Measurements from ENCODE around the gene SMYD3.
"Not testable (repeated sequence)": the region's sequence is repeated elsewhere in the genome, so short reads cannot be mapped to it uniquely, and the experiment has no call there.

The SMYD3 gene

DNA sequence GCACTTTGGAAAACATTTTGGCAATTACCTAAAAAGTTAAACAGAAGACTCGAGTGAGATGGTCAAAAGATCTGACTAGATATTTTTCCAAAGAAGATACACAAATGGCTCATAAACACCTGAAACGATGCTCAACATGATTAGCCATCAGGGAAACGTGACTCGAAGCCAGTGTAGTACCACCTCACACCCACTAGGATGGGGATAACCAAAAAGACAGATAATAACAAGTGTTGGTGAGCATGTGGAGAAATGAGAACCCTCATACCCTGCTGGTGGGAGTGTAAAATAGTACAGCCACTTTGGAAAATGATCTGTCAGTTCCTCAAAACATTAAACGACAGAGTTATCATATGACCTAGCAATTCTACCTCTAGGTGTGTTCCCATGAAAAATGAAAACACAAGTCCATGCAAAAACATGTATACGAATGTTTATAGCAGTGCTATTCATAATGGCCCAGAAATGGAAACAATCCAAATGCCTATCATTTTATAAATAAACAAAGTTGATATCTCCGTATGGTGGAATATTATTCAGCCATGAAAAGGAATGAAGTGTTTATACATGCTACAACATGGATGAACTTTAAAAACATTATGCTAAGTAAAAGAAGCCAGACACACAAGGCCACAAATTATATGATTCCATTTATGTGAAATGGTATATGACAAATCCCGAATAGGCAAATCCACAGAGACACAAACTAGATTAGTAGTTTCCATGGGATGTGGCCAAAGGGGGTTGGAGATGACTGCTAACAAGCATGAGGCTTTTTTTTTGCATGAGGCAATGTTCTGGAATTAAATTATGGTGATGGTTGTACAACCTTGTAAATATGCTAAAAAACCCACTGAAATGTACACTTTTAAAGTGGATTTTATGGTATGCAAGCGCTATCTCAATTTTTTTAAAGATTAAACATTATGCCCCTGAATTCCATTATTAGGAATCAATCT, 727.0 kb downstream of the SMYD3 start:
- TF ChIP-seq, protein P1, sequence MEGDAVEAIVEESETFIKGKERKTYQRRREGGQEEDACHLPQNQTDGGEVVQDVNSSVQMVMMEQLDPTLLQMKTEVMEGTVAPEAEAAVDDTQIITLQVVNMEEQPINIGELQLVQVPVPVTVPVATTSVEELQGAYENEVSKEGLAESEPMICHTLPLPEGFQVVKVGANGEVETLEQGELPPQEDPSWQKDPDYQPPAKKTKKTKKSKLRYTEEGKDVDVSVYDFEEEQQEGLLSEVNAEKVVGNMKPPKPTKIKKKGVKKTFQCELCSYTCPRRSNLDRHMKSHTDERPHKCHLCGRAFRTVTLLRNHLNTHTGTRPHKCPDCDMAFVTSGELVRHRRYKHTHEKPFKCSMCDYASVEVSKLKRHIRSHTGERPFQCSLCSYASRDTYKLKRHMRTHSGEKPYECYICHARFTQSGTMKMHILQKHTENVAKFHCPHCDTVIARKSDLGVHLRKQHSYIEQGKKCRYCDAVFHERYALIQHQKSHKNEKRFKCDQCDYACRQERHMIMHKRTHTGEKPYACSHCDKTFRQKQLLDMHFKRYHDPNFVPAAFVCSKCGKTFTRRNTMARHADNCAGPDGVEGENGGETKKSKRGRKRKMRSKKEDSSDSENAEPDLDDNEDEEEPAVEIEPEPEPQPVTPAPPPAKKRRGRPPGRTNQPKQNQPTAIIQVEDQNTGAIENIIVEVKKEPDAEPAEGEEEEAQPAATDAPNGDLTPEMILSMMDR (IDR thresholded peaks at IDR 0.05; ENCODE audit: insufficient read depth, missing control alignments) = no peak
- DNase-seq (ENCODE audit: insufficient read length, low spot score) (no peak), FAIRE-seq (peak; percentile 85)

DNA sequence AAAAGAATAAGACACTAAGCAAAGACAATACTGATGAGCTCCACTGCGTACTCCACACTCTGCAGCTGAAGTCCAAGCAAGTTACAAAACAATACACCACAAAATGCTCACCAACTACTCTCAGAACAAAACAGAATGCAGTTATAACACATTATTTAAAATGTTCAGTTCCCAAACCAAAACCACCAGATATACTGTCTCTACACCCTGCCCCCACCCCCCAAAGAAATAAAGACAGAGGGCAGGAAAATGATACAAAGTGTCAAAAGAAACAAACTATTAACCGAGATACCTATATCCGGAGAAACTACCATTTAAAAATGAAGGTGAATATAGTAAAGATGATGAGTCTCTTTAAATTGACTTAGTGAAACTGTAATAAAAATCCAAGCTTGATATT, 729.3 kb downstream of the SMYD3 start:
- DNase-seq (ENCODE audit: insufficient read length, low spot score) (no peak), FAIRE-seq (peak; percentile 71)
- TF ChIP-seq, protein P1 (IDR thresholded peaks at IDR 0.05; ENCODE audit: insufficient read depth, missing control alignments) = no peak

DNA sequence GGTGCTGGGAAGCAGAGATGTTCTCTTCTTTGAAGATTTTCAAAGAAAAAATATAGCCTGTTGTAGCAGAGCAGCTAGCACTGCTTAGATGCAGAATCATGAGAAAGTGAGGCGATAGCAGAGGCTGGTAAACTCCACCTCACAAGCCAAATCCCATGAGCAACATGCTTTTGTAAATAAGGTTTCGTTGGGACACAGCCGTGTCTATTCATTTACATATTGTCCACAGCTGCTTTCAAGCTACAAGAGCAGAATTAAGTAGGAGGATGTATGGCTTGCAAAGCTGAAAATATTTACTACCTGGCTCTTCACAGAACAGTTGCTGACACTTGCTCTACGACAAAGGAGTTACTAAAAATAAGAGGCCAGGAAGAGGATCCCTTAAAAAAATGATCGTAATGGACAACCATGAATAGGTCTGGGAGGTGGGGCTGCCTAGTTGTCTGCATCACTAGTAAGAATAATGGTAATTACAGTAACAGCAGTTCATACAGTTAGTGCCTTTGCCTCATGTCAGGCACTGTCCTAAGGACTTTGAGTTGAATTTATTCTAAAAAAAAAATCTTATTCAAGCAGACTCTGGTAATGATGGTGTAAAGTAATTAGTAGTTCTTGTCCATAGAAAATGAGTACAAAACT, 730.3 kb downstream of the SMYD3 start:
- DNase-seq (ENCODE audit: insufficient read length, low spot score) (no peak), FAIRE-seq (no peak)
- TF ChIP-seq, protein P1 (IDR thresholded peaks at IDR 0.05; ENCODE audit: insufficient read depth, missing control alignments) = no peak

DNA sequence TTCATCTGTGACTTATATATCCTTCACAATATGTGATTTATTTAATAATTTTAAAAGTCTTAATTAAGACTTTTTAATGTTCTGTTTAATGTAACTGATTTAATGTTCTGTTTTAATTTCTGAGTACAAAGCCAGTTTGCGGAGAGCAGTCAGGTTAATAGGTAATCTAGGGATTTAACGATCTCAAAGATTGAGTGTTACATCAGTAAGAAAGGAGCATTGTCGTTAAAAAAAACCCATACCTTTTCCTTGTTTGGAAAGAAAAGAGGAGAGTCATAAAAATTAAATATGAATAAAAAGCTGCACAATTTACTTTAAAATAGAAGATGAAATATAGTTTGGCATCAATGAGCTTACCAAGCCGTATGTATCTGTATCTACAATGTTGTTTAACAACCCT, 730.9 kb downstream of the SMYD3 start:
- TF ChIP-seq, protein P1 (IDR thresholded peaks at IDR 0.05; ENCODE audit: insufficient read depth, missing control alignments) = no peak
- DNase-seq (ENCODE audit: insufficient read length, low spot score) = no peak
- no peak for FAIRE-seq

DNA sequence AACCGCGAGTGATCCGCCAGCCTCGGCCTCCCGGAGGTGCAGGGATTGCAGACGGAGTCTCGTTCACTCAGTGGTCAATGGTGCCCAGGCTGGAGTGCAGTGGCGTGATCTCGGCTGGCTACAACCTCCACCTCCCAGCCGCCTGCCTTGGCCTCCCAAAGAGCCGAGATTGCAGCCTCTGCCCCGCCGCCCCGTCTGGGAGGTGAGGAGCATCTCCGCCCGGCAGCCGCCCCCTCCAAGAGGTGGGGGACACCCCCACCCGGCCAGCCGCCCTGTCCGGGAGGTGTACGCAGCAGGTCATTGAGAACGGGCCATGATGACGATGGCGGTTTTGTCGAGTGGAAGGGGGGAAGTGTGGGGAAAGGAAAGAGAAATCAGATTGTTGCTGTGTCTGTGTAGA, 732.1 kb downstream of the SMYD3 start:
- not testable (repeated sequence) for FAIRE-seq; DNase-seq (ENCODE audit: insufficient read length, low spot score)

DNA sequence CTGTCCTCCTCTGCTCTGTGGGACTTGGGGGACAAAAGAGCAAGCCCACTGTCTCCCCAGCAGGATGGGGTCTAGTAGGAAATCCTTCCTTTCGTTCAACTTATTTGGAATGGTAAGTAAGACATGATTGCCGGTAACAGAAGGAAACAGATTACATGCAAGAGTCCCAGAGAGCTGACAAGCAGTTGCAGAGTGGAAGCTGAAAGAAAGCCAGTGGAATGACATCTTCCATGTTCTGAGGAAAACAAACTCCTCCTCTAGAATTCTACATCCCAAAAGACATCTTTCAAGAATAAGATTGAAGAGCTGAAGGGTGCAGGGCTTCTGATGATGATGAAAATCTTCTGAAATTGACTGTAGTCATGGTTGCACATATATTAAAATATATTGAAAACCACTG, 732.9 kb downstream of the SMYD3 start:
- DNase-seq (ENCODE audit: insufficient read length, low spot score) (no peak), FAIRE-seq (peak; percentile 63)

DNA sequence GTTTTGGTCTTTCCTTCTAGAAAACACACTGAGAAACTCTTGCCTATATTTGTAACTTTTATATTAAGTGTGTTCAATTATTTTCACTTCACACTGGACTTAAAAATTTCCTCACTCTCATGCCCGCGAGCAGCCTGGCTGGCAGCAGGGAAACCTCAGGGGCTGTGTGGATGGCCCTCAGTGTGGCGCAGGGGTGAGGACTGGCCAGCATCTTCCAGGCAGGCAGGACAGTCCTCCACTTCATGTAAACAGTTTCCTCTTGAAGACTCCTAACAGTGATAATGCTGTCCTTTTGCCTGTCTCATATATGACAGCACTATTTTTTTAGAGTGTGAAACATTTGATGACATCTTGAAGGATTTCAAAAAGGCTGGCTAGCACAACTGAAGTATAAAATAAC, 733.7 kb downstream of the SMYD3 start:
- DNase-seq (ENCODE audit: insufficient read length, low spot score) (no peak), FAIRE-seq (no peak)
- TF ChIP-seq, protein P1 (IDR thresholded peaks at IDR 0.05; ENCODE audit: insufficient read depth, missing control alignments) = no peak

More for the DNA sequence above, 732.9 kb downstream of the SMYD3 start:
- TF ChIP-seq, protein P1 (IDR thresholded peaks at IDR 0.05; ENCODE audit: insufficient read depth, missing control alignments) = no peak
